ENCODE measurements around the gene MYL10.
"Not testable (repeated sequence)": the region's sequence is repeated elsewhere in the genome, so short reads cannot be mapped to it uniquely, and the experiment has no call there.

The MYL10 gene

DNA sequence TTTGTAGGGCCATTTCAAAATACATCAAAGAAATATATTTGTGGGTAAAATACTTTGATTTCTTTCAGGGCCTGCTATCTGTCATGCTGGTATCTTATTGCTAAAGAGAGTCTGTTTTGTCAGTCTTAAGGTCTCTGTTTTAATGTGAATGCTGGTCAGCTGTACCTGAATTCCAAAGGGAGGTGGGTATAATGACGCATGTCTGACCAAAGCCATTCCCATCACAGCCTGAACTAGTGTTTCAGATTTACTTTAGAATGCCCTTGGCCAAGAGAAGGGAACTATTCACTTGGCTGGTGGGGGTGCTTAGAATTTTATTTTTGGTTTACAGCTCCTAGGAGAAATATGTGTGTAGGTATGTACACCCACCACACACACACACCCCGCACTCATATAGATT lies 30.6 kb upstream of the MYL10 start:
- in situ Hi-C loops (cut with HindIII; ENCODE audit: low sequenced_read_pairs): no loop called here

DNA sequence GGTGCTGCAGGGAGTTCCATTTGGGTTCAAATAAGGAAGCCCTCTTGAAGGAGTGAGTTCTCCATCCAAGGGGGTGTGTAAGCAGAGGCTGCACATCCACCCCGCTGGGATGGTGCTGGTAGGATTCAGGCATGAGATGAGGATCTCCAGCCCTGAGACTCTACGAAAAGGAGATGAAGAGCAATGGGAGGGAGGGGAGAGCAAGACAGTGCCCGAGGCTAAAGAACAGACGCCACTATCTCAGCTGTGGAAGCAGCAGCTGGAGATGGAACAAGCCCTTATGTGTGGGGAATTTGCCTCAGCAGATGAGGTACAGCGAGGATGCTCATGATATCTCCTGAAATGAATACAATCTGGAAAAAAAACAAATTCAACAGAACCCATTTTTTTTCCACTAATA lies 28.1 kb upstream of the MYL10 start:
- in situ Hi-C loops (cut with HindIII; ENCODE audit: low sequenced_read_pairs): no loop called here

- in situ Hi-C loops (cut with HindIII; ENCODE audit: low sequenced_read_pairs): no loop called here
Measured at GRCh38 chr7:101651112-101651511, 22.0 kb upstream of the MYL10 start.

- in situ Hi-C loops (cut with HindIII; ENCODE audit: low sequenced_read_pairs): no loop called here
Measured at GRCh38 chr7:101650579-101651081, 21.5 kb upstream of the MYL10 start.

DNA sequence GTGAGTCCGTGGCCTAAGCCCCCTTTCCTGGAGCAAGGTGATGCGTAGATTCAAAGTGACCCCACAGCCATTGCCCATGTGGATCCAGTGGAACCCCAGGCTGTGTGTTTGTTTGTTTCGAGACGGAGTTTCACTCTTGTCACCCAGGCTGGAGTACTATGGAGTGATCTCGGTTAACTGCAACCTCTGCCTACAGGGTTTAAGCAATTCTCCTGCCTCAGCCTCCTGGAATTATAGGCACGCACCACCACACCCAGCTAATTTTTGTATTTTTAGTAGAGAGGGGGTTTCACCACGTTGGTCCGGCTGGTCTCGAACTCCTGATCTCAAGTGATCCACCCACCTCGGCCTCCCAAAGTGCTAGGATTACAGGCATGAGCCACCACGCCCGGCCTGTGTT lies 18.8 kb upstream of the MYL10 start:
- in situ Hi-C loops (cut with HindIII; ENCODE audit: low sequenced_read_pairs): not testable (repeated sequence)

- in situ Hi-C loops (cut with HindIII; ENCODE audit: low sequenced_read_pairs): no loop called here
Measured at GRCh38 chr7:101645951-101646350, 16.9 kb upstream of the MYL10 start.

GRCh38 chr7:101644879-101645278 lies 15.8 kb upstream of the MYL10 start:
- in situ Hi-C loops (cut with HindIII; ENCODE audit: low sequenced_read_pairs): no loop called here

DNA sequence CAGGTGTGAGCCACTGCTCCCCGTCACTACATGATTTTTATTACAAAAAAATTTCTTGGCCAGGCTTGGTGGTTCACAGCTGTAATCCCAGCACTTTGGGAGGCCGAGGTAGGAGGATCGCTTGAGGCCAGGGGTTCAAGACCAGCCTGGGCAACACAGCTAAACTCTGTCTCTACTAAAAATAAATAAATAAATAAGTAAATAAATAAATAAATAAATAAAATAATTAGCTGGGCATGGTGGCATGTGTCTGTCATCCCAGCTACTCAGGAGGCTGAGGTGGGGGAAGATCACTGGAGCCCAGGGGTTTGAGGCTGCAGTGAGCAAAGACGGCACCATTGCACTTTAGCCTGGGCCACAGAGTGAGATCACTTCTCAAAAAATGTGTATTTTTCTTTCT lies 10.0 kb upstream of the MYL10 start:
- in situ Hi-C loops (cut with HindIII; ENCODE audit: low sequenced_read_pairs): not testable (repeated sequence)

- in situ Hi-C loops (cut with HindIII; ENCODE audit: low sequenced_read_pairs): no loop called here
Measured at GRCh38 chr7:101636822-101637623, 7.9 kb upstream of the MYL10 start.

GRCh38 chr7:101635484-101635883 lies 6.4 kb upstream of the MYL10 start:
- in situ Hi-C loops (cut with HindIII; ENCODE audit: low sequenced_read_pairs): no loop called here

GRCh38 chr7:101634196-101634717 lies 5.2 kb upstream of the MYL10 start:
- in situ Hi-C loops (cut with HindIII; ENCODE audit: low sequenced_read_pairs): loop anchor here (5.0 kb wide), 1 partner anchor 33 kb away; no protein-coding TSS in a partner anchor

DNA sequence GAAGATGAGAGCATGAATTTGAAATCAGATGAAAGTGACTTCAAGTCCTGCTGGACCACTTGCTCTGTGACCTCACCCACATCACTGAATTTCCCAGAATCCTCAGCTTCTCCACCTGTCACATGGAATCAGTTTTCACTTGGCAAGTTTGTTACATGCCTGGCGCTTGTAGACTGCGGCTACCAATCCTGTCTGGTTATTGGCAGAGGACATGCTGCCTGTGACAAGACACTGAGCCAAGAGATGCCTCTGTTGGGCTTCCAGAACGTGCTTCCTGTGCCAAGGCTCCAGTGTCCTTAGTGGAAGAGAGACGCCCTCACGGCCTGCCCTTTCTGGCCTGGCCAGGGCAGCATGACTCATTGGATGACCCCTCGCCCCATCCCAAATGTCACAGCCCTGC lies 4.4 kb upstream of the MYL10 start:
- in situ Hi-C loops (cut with HindIII; ENCODE audit: low sequenced_read_pairs): loop anchor here (5.0 kb wide), 1 partner anchor 34 kb away; no protein-coding TSS in a partner anchor

DNA sequence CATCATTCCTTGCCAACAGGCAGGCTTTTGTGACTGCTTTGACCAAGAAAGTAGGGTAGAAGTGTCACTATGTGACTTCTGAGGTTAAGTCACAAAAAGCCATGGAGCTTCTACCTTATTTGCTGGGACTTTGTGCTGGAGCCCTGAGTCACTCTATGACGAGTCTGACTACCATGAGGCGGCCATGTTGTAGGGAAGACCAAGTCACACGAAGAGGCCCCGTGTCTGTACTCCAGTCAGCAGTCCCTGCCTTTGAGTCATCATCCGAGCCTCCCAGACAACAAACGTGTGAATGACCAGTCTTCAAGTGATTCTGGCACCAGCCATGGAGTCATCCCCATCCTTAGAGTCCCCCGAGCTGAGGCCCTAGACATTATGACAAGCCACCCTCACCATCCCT lies 3.5 kb upstream of the MYL10 start:
- in situ Hi-C loops (cut with HindIII; ENCODE audit: low sequenced_read_pairs): loop anchor here (5.0 kb wide), 1 partner anchor 35 kb away; no protein-coding TSS in a partner anchor

DNA sequence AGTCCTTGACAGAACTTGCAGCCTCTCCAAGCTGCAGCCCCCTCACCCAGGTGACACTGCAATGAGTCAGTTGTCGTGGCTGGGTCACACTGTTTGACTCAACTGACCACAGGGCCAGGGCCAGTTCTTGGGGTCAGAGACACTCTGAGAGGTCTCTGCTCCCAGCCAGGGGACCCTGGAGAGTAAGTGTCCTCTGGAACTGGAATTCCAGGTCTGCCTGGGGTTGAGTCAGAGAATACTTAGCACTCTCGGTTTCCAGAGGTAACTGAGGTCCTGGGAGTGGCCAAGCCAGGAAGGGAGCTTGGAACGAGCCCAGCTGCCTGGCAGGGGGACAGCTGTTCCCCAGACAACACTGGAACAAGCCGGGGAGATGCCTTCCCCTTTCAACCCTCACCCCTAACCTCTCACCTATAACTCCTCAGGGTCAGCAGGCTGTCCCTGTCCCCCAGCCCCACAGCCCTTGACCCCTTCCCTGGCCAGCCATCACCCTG lies 2.2 kb upstream of the MYL10 start:
- in situ Hi-C loops (cut with HindIII; ENCODE audit: low sequenced_read_pairs): loop anchor here (5.0 kb wide), 1 partner anchor 36 kb away; no protein-coding TSS in a partner anchor

DNA sequence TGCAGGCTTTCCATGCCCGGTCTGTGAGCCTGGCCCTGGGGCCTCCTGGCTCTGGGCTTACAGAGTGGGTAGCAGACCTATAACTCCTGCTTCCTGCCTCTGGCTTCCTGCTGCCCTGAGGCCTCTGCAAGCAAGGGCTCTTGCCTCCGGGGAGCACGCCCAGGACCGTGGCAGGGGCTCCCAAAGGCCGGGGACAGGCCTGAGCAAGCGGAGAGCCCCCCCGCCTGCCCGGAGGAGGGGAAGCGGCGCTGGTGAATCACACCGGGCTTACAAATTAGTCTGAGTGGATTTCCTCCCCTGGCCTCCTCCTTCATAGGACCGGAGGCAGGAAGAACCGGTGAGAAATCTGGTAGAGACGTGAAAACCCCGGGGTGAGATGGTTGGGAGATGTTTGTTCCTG lies 1.5 kb upstream of the MYL10 start:
- in situ Hi-C loops (cut with HindIII; ENCODE audit: low sequenced_read_pairs): loop anchor here (5.0 kb wide), 1 partner anchor 37 kb away; no protein-coding TSS in a partner anchor

DNA sequence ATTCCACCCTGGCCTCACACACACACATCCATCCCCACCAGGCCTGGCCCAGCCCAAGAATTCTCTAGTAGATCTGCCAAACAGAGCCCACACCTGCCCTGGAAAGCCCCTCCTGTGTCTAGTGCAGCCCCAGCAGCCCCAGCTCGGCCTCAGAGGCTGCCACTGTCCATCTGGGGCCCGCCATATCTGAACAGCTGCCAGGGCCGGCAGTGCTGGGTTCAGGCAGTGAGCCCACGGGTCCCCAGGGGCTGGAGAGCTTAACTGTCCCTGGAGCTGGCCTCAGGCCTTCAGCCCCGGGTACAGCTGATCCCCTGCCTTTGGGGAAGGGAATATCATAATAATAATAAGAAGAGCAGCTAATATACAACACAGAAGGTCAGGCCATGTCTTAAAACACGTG lies 574 bp downstream of the MYL10 start:
- in situ Hi-C loops (cut with HindIII; ENCODE audit: low sequenced_read_pairs): no loop called here

- in situ Hi-C loops (cut with HindIII; ENCODE audit: low sequenced_read_pairs): no loop called here
Measured at GRCh38 chr7:101626758-101627157, 2.3 kb downstream of the MYL10 start.

- in situ Hi-C loops (cut with HindIII; ENCODE audit: low sequenced_read_pairs): no loop called here
Measured at GRCh38 chr7:101626069-101626671, 2.9 kb downstream of the MYL10 start.

GRCh38 chr7:101625031-101625791 lies 3.9 kb downstream of the MYL10 start:
- in situ Hi-C loops (cut with HindIII; ENCODE audit: low sequenced_read_pairs): no loop called here

- in situ Hi-C loops (cut with HindIII; ENCODE audit: low sequenced_read_pairs): no loop called here
Measured at GRCh38 chr7:101624246-101625001, 4.7 kb downstream of the MYL10 start.
